HUES64 (cell line): ENCODE results near the gene TRIM54.
A peak's percentile ranks its signal among the peaks of the same experiment; 100 is the strongest.
"Not testable (repeated sequence)": the region's sequence is repeated elsewhere in the genome, so short reads cannot be mapped to it uniquely, and the experiment has no call there.

Source experiments
- H3K27ac ChIP-seq: 2 replicates; pipeline ENCODE4 v1.7.0; 2013; ENCODE audit warnings: low read depth, low read length, inconsistent platforms
- H3K27me3 ChIP-seq: 2 replicates; pipeline ENCODE4 v1.6.1; 2013; ENCODE audit warnings: mild to moderate bottlenecking, low read length; ENCODE audit not compliant: insufficient read depth
- H3K36me3 ChIP-seq: 2 replicates; pipeline ENCODE4 v1.6.1; 2013; ENCODE audit warnings: mild to moderate bottlenecking, low read length; ENCODE audit not compliant: insufficient read depth
- H3K4me1 ChIP-seq: 2 replicates; pipeline ENCODE4 v1.6.1; 2013; ENCODE audit warnings: mild to moderate bottlenecking, low read length, moderate library complexity; ENCODE audit not compliant: insufficient read depth
- H3K4me3 ChIP-seq: 2 replicates; pipeline ENCODE4 v1.5.1; 2013; ENCODE audit warnings: mild to moderate bottlenecking, low read length, moderate library complexity
- H3K9ac ChIP-seq: 2 replicates; pipeline ENCODE4 v1.6.1; 2013; ENCODE audit warnings: mild to moderate bottlenecking, low read depth, low read length
- H3K9me3 ChIP-seq: 2 replicates; pipeline ENCODE4 v1.6.1; 2013; ENCODE audit warnings: low read depth, low read length; ENCODE audit not compliant: insufficient read depth
- WGBS: fragments of 150-250, 120-280 bp; methylation state at CpG from one replicate; pipeline ENCODE4 v1.1.7; 2013; ENCODE audit warnings: missing lambda C conversion rate; 5-methylcytosine and 5-hydroxymethylcytosine counted together

TRIM54 gene

DNA sequence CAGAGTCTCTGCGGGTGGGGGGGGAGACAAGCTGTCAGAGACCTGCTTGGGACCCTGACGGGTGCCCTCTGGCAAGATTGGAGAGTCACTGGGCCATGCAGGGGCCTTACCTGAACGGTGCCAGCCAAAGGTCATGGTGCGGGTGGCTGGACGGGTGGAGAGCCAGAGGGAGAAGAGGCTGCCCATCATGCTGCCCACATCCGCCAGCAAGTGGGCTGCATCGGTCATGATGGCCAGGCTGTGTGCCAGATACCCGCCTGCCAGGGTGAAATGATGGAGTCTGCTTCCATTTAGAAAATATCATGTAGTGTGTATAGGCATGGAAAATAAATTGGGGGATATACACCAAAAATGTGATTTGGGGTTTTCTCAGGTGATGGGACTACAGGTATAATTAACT, 24.2 kb upstream of the TRIM54 start:
- Histone ChIP-seq H3K27me3 (peaks cover 41% of the 10 kb centered on the region), H3K4me3 (no peak overlapping the region), H3K36me3 (no peaks in the 10 kb centered on the region), H3K27ac (no peak overlapping the region), H3K9me3 (no peaks in the 10 kb centered on the region), H3K9ac (no peak overlapping the region), H3K4me1 (peaks cover 6% of the 10 kb centered on the region; the same call in 1 of the 2 replicates)
- WGBS = 94% methylated on average over 8 of the region's 8 CpGs

DNA sequence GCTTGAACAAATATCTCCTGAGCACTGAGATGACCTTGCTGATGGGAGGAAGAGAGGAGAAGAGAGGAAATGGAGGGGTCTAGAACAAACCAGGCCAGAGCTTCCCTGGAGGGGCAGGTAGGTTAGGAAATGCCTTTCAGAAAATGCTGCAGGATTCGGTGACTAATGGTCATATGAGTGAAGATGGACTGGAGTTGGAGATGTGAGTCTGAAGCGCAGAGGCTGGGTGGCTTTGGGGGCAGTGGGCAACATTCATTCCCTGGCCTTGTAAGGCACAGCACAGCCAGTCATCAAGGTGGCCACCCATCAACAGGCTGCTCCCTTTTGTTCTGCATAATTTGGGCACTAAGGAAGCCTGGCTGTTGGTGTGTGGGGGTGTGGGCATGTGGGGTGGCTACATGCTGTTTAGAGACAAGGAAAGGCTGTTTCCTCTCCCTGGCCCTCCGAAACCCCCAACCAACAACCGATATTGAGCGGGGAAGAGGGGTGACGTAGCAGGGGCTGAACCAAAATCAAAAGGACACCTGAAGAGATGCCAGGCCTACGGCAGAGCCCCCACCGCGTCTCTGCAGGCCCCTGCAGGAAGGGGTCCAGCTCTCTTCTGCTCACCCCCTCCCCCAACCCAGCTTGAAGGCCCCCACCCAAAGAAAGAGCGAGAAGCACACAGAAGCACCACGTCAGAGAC, 20.8 kb upstream of the TRIM54 start:
- no peak overlapping the region for H3K9ac ChIP-seq

GRCh38 chr2:27261926-27262298, 20.3 kb upstream of the TRIM54 start:
- Histone ChIP-seq H3K27me3 (peaks cover 79% of the 10 kb centered on the region), H3K9ac (no peak overlapping the region), H3K36me3 (no peaks in the 10 kb centered on the region), H3K4me3 (peak overlapping the region; percentile 72), H3K9me3 (no peaks in the 10 kb centered on the region), H3K27ac (no peak overlapping the region), H3K4me1 (peaks cover 13% of the 10 kb centered on the region)
- 2% methylated on average over 40 of the region's 40 CpGs for WGBS

More for the DNA sequence above, 20.8 kb upstream of the TRIM54 start:
- Histone ChIP-seq H3K4me1 (peaks cover 13% of the 10 kb centered on the region), H3K9me3 (no peaks in the 10 kb centered on the region), H3K4me3 (peak overlapping the region; percentile 72), H3K27me3 (peaks cover 74% of the 10 kb centered on the region), H3K36me3 (no peaks in the 10 kb centered on the region), H3K27ac (no peak overlapping the region)
- WGBS = 47% methylated on average over 11 of the region's 11 CpGs

GRCh38 chr2:27262379-27263286, 19.6 kb upstream of the TRIM54 start, which contains the start of gene SLC30A3:
Gene SLC30A3 (minus strand): TSS chr2:27263047. CDS start chr2:27262906, 141 bp downstream.
- Histone ChIP-seq H3K36me3 (no peaks in the 10 kb centered on the region), H3K27me3 (peaks cover 86% of the 10 kb centered on the region)

GRCh38 chr2:27263287-27264252, 18.7 kb upstream of the TRIM54 start:
- Histone ChIP-seq H3K27me3 (peaks cover 89% of the 10 kb centered on the region), H3K9ac (no peak overlapping the region), H3K4me3 (peak overlapping the region; percentile 72), H3K9me3 (no peaks in the 10 kb centered on the region), H3K27ac (no peak overlapping the region), H3K36me3 (no peaks in the 10 kb centered on the region), H3K4me1 (peaks cover 13% of the 10 kb centered on the region)
- WGBS = 1% methylated on average over 46 of the region's 46 CpGs

More at GRCh38 chr2:27262379-27263286, 19.6 kb upstream of the TRIM54 start, which contains the start of gene SLC30A3:
- H3K27ac ChIP-seq = no peak within 1 kb of the TSS
- peak within 1 kb of the TSS; percentile 30; the same call in 1 of the 2 replicates for H3K9ac ChIP-seq
- H3K9me3 ChIP-seq = no peaks in the 10 kb centered on the region
- H3K4me3 ChIP-seq = peak within 1 kb of the TSS; percentile 72
- WGBS = 1% methylated on average over 96 of the region's 96 CpGs
- H3K4me1 ChIP-seq = peaks cover 13% of the 10 kb centered on the region

DNA sequence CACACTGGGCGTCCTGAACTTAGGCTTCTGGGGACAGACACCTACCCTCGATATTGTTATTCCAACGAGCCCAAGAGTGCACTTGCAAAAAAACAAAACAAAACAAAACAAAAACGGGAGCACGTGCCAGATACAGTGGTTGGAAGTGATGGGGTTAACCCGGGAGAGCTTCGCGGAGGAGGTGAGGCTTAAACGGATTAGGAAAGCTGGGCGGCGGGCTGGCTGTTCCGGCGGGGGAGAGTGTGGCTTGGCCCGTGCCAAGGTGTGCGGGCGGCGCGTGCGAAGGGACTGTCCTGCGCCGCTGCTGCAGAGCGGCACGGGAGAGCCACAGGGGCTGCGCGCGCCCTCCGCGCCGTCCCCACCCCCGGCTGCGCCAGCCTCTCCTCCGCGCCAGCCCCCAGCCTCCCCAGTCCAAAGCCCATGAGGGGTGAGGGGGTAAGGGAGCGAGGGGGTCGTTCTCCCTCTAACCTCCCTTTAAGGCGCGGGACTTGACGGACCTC, 17.9 kb upstream of the TRIM54 start:
- H3K4me1 ChIP-seq = peaks cover 13% of the 10 kb centered on the region
- H3K9ac ChIP-seq = peak overlapping the region; percentile 67; the same call in 1 of the 2 replicates
- 1% methylated on average over 32 of the region's 38 CpGs for WGBS

DNA sequence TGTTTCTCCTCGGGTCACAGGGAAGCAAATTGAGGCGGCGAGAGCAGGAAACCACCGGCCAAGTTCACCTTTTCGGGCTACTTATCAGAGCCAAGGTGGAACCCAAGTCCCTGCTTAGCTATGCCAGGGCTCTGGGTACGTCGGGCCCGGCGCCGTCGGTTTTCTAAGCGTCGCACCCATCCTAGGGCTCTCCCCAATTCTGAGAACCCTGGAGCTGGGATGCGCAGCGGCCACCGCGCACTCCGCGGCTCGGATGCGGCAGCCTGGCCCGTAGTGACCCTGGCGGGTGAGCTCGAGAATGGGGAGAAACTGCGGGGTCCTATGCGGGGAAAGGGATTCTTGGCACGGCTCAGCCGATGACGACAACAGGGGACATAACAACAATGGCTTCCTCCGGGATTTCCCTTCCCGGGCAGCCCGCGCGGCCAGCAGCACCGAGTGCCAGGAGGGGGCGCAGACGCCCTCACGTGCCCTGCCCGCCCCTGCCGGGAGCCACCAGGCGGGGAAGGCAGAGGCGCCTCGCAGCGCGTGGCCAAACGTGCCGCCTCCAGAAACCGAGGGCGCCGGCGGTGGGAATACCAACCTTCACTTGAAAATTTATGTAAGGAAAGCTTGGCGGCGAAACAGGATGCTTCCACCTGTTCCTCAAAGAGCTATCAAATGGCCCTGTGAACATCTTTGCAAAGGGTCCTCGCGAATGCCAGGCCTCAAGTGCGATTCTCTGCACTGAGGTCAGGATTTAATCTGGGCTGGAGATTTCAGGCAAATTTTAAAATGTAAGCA, 17.3 kb upstream of the TRIM54 start:
- H3K27ac ChIP-seq = no peak overlapping the region
- H3K4me1 ChIP-seq = peaks cover 13% of the 10 kb centered on the region
- WGBS = 5% methylated on average over 56 of the region's 56 CpGs
- no peaks in the 10 kb centered on the region for H3K9me3 ChIP-seq
- no peaks in the 10 kb centered on the region for H3K36me3 ChIP-seq
- peak overlapping the region; percentile 67 for H3K9ac ChIP-seq
- H3K27me3 ChIP-seq = peaks cover 80% of the 10 kb centered on the region
- H3K4me3 ChIP-seq = peak overlapping the region; percentile 72

More for the DNA sequence above, 17.9 kb upstream of the TRIM54 start:
- H3K9me3 ChIP-seq = no peaks in the 10 kb centered on the region
- peaks cover 85% of the 10 kb centered on the region for H3K27me3 ChIP-seq
- H3K36me3 ChIP-seq = no peaks in the 10 kb centered on the region
- H3K27ac ChIP-seq = no peak overlapping the region
- H3K4me3 ChIP-seq = peak overlapping the region; percentile 72

DNA sequence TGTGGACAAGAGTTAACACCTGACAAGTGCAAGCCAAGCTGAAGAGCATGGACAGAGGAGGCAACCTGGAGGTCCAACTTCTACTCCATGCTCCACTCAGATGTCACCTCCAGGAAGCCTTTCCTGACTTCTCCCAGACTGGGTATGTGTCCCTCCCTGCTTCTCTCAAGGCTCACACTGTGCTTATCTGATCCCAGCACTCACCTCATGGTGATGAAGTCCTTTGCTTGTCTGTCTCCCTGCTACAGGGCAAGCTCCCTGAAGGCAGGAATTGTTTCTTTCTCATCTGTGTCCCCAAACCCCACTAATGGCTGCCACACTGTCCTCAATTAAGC, 16.7 kb upstream of the TRIM54 start:
- no peaks in the 10 kb centered on the region for H3K36me3 ChIP-seq
- no peaks in the 10 kb centered on the region for H3K9me3 ChIP-seq
- no peak overlapping the region; the same call in 1 of the 2 replicates for H3K9ac ChIP-seq
- H3K27me3 ChIP-seq = peaks cover 78% of the 10 kb centered on the region
- no peak overlapping the region for H3K4me3 ChIP-seq
- peaks cover 13% of the 10 kb centered on the region for H3K4me1 ChIP-seq
- H3K27ac ChIP-seq = no peak overlapping the region

- H3K27ac ChIP-seq, H3K9ac ChIP-seq, H3K9me3 ChIP-seq, H3K4me3 ChIP-seq, H3K4me1 ChIP-seq, H3K36me3 ChIP-seq: not testable (repeated sequence)
- 94% methylated on average over 13 of the region's 13 CpGs for WGBS
- peaks cover 50% of the 10 kb centered on the region for H3K27me3 ChIP-seq
Observed at GRCh38 chr2:27268296-27268695, 13.9 kb upstream of the TRIM54 start.

DNA sequence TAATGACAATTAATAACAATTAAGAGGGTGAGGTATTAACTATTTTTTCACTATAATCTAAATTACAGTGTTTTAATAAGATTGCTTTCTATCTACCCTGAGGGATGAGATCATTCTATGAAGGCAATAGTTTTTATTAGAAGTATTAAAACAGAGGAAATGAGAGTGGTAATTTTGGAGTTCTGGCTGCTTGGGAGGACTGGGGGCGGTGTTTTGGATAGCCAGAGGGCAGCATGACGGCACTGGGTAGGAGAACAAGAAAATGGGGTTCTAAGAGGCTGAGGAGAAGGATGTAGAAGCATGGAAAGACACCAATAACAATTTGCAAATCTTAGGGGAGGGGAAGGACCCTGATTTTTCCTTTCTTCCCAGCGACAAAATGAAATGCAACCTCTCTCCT, 12.1 kb upstream of the TRIM54 start:
- Histone ChIP-seq H3K36me3 (no peaks in the 10 kb centered on the region), H3K4me1 (no peaks in the 10 kb centered on the region), H3K9me3 (no peaks in the 10 kb centered on the region), H3K27me3 (peaks cover 32% of the 10 kb centered on the region), H3K9ac (no peak overlapping the region), H3K27ac (no peak overlapping the region), H3K4me3 (no peak overlapping the region)
- 85% methylated on average over 2 of the region's 3 CpGs for WGBS
